GM20431 (cell line): Measurements from ENCODE around the gene PF4V1.

ENCODE experiments used
- in situ Hi-C: fragments of 300-500 bp; cut with MseI, MboI; formaldehyde crosslinking; loops from one replicate; pipeline ENCODE4 v1.15.0; 2020; ENCODE audit warnings: low sequenced_read_pairs; ENCODE audit not compliant: unreplicated experiment

Gene PF4V1

GRCh38 chr4:73868206-73869129, 15.4 kb downstream of the PF4V1 start:
- in situ Hi-C loops: no loop called here

- in situ Hi-C loops: no loop called here
These were observed 16.3 kb downstream of the PF4V1 start, which contains the start of gene CXCL1 for GRCh38 chr4:73869130-73870055. Gene CXCL1 (plus strand): TSS chr4:73869393. CDS start chr4:73869471, 78 bp downstream.

- in situ Hi-C loops: no loop called here
These were observed 17.2 kb downstream of the PF4V1 start for GRCh38 chr4:73870260-73870659.

GRCh38 chr4:73870768-73871167, 17.7 kb downstream of the PF4V1 start:
- in situ Hi-C loops: no loop called here

- in situ Hi-C loops: no loop called here
These were observed 18.6 kb downstream of the PF4V1 start for GRCh38 chr4:73871511-73872310.

GRCh38 chr4:73872316-73873108, 19.4 kb downstream of the PF4V1 start:
- in situ Hi-C loops: no loop called here

- in situ Hi-C loops: no loop called here
These were observed 21.3 kb downstream of the PF4V1 start for GRCh38 chr4:73874386-73874785.

- in situ Hi-C loops: no loop called here
These were observed 22.3 kb downstream of the PF4V1 start for GRCh38 chr4:73875401-73875800.

- in situ Hi-C loops: no loop called here
These were observed 30.2 kb downstream of the PF4V1 start for GRCh38 chr4:73883306-73883705.

GRCh38 chr4:73885574-73886267, 32.6 kb downstream of the PF4V1 start:
- in situ Hi-C loops: no loop called here

- in situ Hi-C loops: no loop called here
These were observed 38.2 kb downstream of the PF4V1 start for GRCh38 chr4:73891326-73891725.

- in situ Hi-C loops: no loop called here
These were observed 38.8 kb downstream of the PF4V1 start for GRCh38 chr4:73891739-73892405.

- in situ Hi-C loops: no loop called here
These were observed 39.9 kb downstream of the PF4V1 start for GRCh38 chr4:73892966-73893365.

GRCh38 chr4:73894001-73894400, 40.9 kb downstream of the PF4V1 start:
- in situ Hi-C loops: no loop called here

- in situ Hi-C loops: no loop called here
These were observed 42.4 kb downstream of the PF4V1 start for GRCh38 chr4:73895201-73896175.

- in situ Hi-C loops: no loop called here
These were observed 43.3 kb downstream of the PF4V1 start for GRCh38 chr4:73896416-73896815.
